Neutrophil (primary cell): ENCODE results near the gene SH3GLB1.
"Not testable (repeated sequence)": the region's sequence is repeated elsewhere in the genome, so short reads cannot be mapped to it uniquely, and the experiment has no call there.

Experiments used
- H3K27ac ChIP-seq: fragments of 200-600 bp; sonication (generic); 2 replicates; pipeline ENCODE4 v1.5.1; 2016; ENCODE audit warnings: mild to moderate bottlenecking, moderate library complexity
- H3K27me3 ChIP-seq: fragments of 200-600 bp; sonication (generic); 2 replicates; pipeline ENCODE4 v1.6.0; 2016; ENCODE audit warnings: mild to moderate bottlenecking
- H3K36me3 ChIP-seq: fragments of 200-600 bp; sonication (generic); 2 replicates; pipeline ENCODE4 v1.5.1; 2017
- H3K4me1 ChIP-seq, 2 experiments: fragments of 200-600 bp in 1 of 2; sonication (generic) in 1 of 2; 1 replicate in 1 of 2; 2 replicates in 1 of 2; pipeline versions ENCODE4 v1.5.1 to v1.6.1; 2013 to 2016; ENCODE audit warnings: low read depth in 1 of 2, low read length in 1 of 2, mild to moderate bottlenecking in 1 of 2, moderate library complexity in 1 of 2; ENCODE audit not compliant: control insufficient read depth in 1 of 2, insufficient read depth in 1 of 2
- H3K4me3 ChIP-seq, 2 experiments: fragments of 200-600 bp in 1 of 2; sonication (generic) in 1 of 2; 1 replicate in 1 of 2; 2 replicates in 1 of 2; pipeline ENCODE4 v1.5.1; 2013 to 2016; ENCODE audit warnings: low read depth in 1 of 2, low read length in 1 of 2, mild to moderate bottlenecking in 1 of 2, moderate library complexity in 1 of 2
- H3K9me3 ChIP-seq: fragments of 200-600 bp; sonication (generic); 2 replicates; pipeline ENCODE4 v1.5.1; 2016
- TF ChIP-seq, protein P1 (sequence below): fragments of 200-600 bp; sonication (generic); IDR thresholded peaks from 2 replicates; pipeline ENCODE4 v1.5.1; 2016; ENCODE audit warnings: antibody characterized with exemption

SH3GLB1 gene

DNA sequence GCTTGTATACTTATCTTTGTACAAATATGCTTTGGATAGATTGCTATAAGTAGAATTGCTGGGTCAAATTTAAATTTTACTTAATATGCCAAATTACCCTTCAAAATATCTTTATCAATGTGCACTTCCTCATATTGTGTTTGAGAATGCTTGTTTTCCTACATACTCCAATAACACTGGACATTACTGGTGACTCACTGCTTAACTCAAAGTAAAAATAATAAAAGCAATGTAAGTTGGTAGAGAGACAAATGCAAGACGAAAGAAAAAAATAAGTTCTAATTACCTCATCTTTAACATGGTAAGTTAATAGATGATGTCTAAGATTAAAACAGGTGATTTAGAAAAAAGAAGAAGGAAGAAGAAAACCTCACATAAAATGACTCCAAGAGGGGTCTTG lies 7.9 kb upstream of the SH3GLB1 start:
- Histone ChIP-seq H3K27ac (no peak overlapping the region), H3K4me3 (no peak overlapping the region), H3K36me3 (no peaks in the 10 kb centered on the region), H3K27me3 (no peaks in the 10 kb centered on the region), H3K9me3 (no peaks in the 10 kb centered on the region), H3K4me1 (no peaks in the 10 kb centered on the region)
- TF ChIP-seq, protein P1, sequence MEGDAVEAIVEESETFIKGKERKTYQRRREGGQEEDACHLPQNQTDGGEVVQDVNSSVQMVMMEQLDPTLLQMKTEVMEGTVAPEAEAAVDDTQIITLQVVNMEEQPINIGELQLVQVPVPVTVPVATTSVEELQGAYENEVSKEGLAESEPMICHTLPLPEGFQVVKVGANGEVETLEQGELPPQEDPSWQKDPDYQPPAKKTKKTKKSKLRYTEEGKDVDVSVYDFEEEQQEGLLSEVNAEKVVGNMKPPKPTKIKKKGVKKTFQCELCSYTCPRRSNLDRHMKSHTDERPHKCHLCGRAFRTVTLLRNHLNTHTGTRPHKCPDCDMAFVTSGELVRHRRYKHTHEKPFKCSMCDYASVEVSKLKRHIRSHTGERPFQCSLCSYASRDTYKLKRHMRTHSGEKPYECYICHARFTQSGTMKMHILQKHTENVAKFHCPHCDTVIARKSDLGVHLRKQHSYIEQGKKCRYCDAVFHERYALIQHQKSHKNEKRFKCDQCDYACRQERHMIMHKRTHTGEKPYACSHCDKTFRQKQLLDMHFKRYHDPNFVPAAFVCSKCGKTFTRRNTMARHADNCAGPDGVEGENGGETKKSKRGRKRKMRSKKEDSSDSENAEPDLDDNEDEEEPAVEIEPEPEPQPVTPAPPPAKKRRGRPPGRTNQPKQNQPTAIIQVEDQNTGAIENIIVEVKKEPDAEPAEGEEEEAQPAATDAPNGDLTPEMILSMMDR, result no peak

DNA sequence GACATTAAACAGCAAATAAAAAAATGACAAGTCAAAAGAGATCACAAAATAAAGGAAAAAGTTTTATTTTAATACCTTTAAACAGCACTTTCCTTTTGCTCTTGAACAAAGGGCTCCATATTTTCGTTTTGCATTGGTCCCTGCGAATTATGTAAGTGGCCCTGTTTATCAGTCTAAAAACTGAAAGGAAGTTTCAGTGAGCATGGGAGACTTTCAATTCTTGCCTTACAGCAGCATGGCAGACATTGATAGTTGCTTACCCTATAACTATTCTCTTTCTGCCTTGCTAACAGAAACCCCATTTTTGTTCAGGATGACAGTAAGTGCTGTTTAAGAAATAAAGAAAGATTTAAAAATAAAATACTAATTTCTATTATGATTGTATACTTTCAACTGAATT lies 5.2 kb upstream of the SH3GLB1 start:
- Histone ChIP-seq H3K27ac (no peak overlapping the region), H3K4me1 (peaks cover 10 to 11% of the 10 kb centered on the region in 2 experiments), H3K36me3 (no peaks in the 10 kb centered on the region), H3K27me3 (no peaks in the 10 kb centered on the region), H3K4me3 (no peak overlapping the region), H3K9me3 (no peaks in the 10 kb centered on the region)
- TF ChIP-seq, protein P1, result no peak

DNA sequence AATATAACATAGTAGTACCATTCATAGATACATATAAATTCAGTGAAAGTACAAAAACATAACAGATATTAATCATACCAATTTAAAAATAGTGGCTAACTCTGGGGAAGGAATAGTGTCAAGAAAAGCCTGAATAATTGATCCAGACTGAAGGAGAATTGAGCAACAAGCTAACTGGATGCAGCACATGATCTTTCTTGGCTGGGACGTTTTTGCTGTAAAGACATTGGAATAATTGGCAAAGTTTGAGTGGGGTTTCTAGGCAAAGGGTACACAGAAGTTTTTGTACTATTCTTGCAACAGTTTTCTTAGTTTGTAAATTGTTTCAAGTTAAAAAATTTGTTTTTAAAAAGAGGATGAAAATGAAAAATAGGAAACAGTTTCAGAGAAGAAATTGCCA lies 2.6 kb upstream of the SH3GLB1 start:
- Histone ChIP-seq H3K27me3 (no peaks in the 10 kb centered on the region), H3K9me3 (no peaks in the 10 kb centered on the region), H3K4me1 (peaks cover 21 to 22% of the 10 kb centered on the region in 2 experiments), H3K36me3 (no peaks in the 10 kb centered on the region), H3K27ac (no peak overlapping the region), H3K4me3 (no peak overlapping the region)
- TF ChIP-seq, protein P1, result no peak

DNA sequence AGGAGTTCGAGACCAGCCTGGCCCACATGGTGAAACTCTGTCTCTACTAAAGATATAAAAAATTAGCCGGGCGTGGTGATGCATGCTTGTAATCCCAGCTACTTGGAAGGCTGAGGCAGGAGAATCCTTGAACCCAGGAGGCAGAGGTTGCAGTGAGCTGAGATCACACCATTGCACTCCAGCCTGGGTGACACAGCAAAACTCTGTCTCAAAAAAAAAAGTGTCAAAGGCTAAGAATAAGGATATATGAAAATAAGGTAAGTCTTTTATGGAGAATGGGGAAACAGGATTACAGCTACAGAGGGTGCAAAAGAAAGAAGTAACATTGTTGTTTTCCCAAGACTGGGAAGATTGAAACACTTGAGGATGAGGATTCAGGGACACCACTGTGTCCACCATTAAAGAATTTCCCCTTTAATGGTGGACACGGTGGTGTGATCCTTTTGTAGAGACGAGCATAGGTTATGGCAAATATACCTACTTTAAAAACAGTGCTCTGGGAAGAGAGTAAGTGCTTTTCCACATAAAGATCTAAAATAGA lies 1.4 kb upstream of the SH3GLB1 start:
- H3K4me3 ChIP-seq, result not testable (repeated sequence)

DNA sequence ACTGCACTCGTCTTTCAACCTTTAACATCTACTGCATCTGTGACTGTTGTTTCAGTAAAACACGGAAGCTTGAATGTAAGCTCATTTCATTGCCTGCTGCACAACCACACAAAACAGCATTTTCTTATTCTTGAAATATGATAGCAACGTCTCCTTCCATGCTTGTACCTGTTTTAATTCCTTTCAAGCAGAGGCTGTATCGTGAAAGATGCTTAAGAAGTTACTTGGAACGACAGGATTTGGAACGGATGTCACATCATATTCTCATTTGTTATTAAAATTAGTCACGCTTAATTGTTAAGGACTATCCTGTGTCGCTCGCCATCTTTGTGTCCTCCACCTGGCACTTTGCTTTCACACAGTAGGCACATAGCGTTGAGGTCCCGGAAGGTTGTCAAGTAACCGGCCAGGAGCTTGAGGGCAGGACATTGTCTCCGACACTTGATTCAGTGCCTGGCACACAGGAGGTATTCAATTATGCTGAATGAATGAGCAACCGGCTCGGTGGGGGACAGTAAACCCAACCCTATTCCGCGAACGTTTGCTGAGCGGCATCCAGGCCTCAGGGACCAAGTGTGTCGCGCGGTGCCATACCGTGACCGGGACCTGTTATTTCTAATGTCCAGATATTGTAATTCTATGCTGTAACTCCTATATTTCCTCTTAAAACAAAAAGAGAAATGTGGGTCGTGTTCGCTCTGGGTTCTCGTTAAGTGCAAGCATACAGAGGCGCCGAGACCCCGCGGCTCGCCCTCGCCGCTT lies 499 bp upstream of the SH3GLB1 start:
- TF ChIP-seq, protein P1, result no peak
- Histone ChIP-seq H3K36me3 (no peaks in the 10 kb centered on the region), H3K27me3 (no peaks in the 10 kb centered on the region), H3K27ac (peak overlapping the region; percentile 99), H3K4me3 (peak overlapping the region; percentile 93 to 98), H3K9me3 (no peaks in the 10 kb centered on the region), H3K4me1 (peaks cover 33 to 41% of the 10 kb centered on the region in 2 experiments)

More for the DNA sequence above, 1.4 kb upstream of the SH3GLB1 start:
- H3K9me3 ChIP-seq, H3K36me3 ChIP-seq, H3K27me3 ChIP-seq, H3K27ac ChIP-seq: not testable (repeated sequence)
- H3K4me1 ChIP-seq, result peaks cover 33 to 34% of the 10 kb centered on the region in 2 experiments

DNA sequence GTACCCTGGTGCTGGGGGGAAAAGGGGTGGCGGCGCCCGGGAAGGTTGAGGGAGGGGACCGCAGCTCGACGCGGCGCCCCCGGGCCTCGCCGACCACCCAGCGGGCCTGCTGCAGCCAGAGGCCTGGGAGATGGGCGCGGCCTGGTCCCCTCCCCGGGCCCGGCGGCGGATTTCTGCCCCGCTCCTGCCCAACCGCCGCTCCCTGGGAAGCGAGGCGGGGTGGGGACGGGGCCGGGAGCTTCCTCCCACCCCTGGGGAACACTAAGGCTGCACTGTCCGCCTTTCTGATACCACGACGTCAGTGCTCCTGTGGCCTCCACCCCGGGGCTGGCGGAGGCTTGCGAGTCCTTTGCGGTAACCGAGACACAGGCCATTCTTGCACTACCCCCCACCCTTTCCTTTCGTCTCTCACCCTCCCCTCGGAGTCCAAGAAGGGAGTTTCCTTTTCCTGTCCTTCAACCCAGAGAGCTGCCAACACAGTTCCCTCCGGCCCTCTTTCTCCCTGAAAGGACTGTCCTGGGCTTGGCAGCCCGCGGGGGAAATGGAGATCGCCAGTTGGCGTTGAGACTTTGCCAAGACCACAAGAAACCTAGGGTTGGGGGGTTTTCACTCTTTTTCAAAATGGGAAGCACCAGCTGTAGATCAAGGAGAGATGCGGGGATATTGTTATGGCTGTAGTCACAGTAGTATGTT lies 742 bp downstream of the SH3GLB1 start:
- H3K4me3 ChIP-seq, result peak overlapping the region; percentile 93 to 98
- H3K4me1 ChIP-seq, result peaks cover 33 to 46% of the 10 kb centered on the region in 2 experiments
- H3K27me3 ChIP-seq, result no peaks in the 10 kb centered on the region

More for the DNA sequence above, 742 bp downstream of the SH3GLB1 start:
- TF ChIP-seq, protein P1, result no peak
- Histone ChIP-seq H3K36me3 (peaks cover 6% of the 10 kb centered on the region), H3K9me3 (no peaks in the 10 kb centered on the region), H3K27ac (peak overlapping the region; percentile 99)
